Esophagus muscularis mucosa (tissue), 3 donors: Measurements from ENCODE around the gene SUN1.

Experiments used
- POLR2A ChIP-seq: fragments of 450-650 bp; IDR thresholded peaks from one replicate; pipeline ENCODE4 v1.6.1; 2017; ENCODE audit warnings: antibody characterized with exemption, moderate library complexity, mild to moderate bottlenecking, low read depth
- TF ChIP-seq, protein P1 (sequence below), 3 experiments: fragments of 200-600 bp in 2 of 3; fragments of 450-650 bp in 1 of 3; sonication (generic) in 2 of 3; IDR thresholded peaks; one replicate each; pipeline ENCODE4 v1.5.1; 2017 to 2019; ENCODE audit warnings: antibody characterized with exemption in 3 of 3, mild to moderate bottlenecking in 2 of 3, moderate library complexity in 1 of 3

DNA sequence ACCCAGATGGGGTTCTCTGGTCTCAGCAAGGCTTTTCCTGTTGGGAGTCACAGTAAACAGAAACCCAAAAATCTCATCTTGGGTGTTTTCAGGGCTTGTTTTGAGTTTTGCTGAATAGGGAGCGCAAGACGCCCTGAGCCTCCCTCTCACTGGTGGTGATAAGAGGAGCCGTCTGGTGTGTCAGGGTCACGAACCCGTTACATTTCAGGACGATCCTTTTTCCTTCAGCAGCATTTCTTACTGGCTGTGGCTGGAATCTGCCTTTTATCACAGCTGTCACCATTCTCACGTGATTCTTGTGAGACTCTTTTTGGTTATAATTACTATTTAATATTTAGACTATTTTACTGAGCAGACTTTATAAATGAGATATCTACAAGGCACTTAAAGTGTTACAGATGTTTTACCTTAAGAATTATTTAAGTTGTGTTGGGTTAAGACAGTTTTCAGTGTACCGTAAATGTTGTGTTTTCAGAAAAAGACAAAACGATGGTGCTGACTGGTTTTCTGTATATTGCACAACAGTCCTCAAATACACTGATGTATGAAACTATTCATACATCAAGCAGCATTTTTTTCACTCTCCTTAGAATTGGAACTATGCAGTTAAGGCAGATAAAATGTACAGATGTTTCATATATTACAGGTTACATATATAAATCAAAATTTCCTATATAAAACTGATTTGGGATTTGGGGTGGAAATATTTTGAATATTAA lies 41.9 kb downstream of the SUN1 start:
- TF ChIP-seq, protein P1, sequence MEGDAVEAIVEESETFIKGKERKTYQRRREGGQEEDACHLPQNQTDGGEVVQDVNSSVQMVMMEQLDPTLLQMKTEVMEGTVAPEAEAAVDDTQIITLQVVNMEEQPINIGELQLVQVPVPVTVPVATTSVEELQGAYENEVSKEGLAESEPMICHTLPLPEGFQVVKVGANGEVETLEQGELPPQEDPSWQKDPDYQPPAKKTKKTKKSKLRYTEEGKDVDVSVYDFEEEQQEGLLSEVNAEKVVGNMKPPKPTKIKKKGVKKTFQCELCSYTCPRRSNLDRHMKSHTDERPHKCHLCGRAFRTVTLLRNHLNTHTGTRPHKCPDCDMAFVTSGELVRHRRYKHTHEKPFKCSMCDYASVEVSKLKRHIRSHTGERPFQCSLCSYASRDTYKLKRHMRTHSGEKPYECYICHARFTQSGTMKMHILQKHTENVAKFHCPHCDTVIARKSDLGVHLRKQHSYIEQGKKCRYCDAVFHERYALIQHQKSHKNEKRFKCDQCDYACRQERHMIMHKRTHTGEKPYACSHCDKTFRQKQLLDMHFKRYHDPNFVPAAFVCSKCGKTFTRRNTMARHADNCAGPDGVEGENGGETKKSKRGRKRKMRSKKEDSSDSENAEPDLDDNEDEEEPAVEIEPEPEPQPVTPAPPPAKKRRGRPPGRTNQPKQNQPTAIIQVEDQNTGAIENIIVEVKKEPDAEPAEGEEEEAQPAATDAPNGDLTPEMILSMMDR (IDR thresholded peaks at IDR 0.05), result no peak
- no peak for TF ChIP-seq POLR2A
